Measurements from ENCODE around the gene COL4A1. TPM values are rescaled to one million over a fixed set of nuclear protein-coding genes. Genes with fewer than 3 reads are reported as not detected.

The COL4A1 gene
- total and polyA plus RNA-seq, 2 of the 13 experiments (the other 11 are each of a cell fraction or from before 2014, with no cell fraction given) = not detected

GRCh38 chr13:110179857-110180147, 127.2 kb downstream of the COL4A1 start:
- no TSS peak for BruUV-seq (replicated peaks)
- in situ Hi-C loops (cut with HindIII; ENCODE audit: extremely low pct_ligation_motif_present, low pct_unique_long_range_greater_than_20kb) = no loop called here
- Histone ChIP-seq H3K27me3 (ENCODE audit: control insufficient read depth in 1 of 2, insufficient read depth in 2 of 2, low read length in 2 of 2) (peaks cover 0 to 8% of the 10 kb centered on the region in 2 experiments; a peak in 2 of 5 replicates), H3K9ac (ENCODE audit: insufficient read depth, low read depth, low read length) (no peak overlapping the region), H3K79me2 (ENCODE audit: insufficient read depth, low read length) (no peaks in the 10 kb centered on the region), H3K4me3 (replicated peaks in 1 of 3; ENCODE audit: insufficient read depth in 1 of 3, low read depth in 2 of 3, low read length in 3 of 3) (no peak overlapping the region), H3K9me3 (ENCODE audit: low read length) (no peaks in the 10 kb centered on the region), H4K20me1 (ENCODE audit: insufficient read depth, low read length) (no peaks in the 10 kb centered on the region), H3K4me2 (ENCODE audit: low read depth, low read length) (no peak overlapping the region), H2AFZ (ENCODE audit: low read length) (no peak overlapping the region), H3K27ac (ENCODE audit: extremely low read length, insufficient read depth, low read length) (no peak overlapping the region), H3K36me3 (replicated peaks in 1 of 2; ENCODE audit: control insufficient read depth in 1 of 2, insufficient read depth in 2 of 2, low read length in 2 of 2) (no peaks in the 10 kb centered on the region), H3K4me1 (ENCODE audit: insufficient read depth, low read length) (no peaks in the 10 kb centered on the region)
- intact Hi-C loops (cut with micrococcal nuclease; ENCODE audit: unreplicated experiment) = no loop called here
- 82% methylated on average over 1 of the region's 1 CpG for WGBS (ENCODE audit: low lambda C conversion rate)
- no peak for DNase-seq (ENCODE audit: low spot score)
- no peak for ATAC-seq
- TF ChIP-seq ARNT2 (CRISPR knock-in tag; IDR thresholded peaks at IDR 0.05; ENCODE audit: low read depth) (no peak), RAD21 (CRISPR knock-in tag; IDR thresholded peaks at IDR 0.05) (no peak), DPF2 (CRISPR knock-in tag; IDR thresholded peaks at IDR 0.05; ENCODE audit: borderline replicate concordance, low read depth) (no peak), TP53 (CRISPR knock-in tag; conservative IDR thresholded peaks at IDR 0.05) (no peak), EHMT2 (IDR thresholded peaks at IDR 0.05; ENCODE audit: borderline replicate concordance, low read depth, low read length) (no peak), ZBTB39 (CRISPR knock-in tag; IDR thresholded peaks at IDR 0.05) (no peak), ZNF672 (CRISPR knock-in tag; IDR thresholded peaks at IDR 0.05) (no peak), HIC2 (CRISPR knock-in tag; IDR thresholded peaks at IDR 0.05; ENCODE audit: low read depth) (no peak), CREM (IDR thresholded peaks at IDR 0.05) (no peak), CREM (CRISPR knock-in tag; IDR thresholded peaks at IDR 0.05) (no peak), CENPBD1 (CRISPR knock-in tag; IDR thresholded peaks at IDR 0.05; ENCODE audit: borderline replicate concordance, low read depth) (no peak), ZFP82 (CRISPR knock-in tag; IDR thresholded peaks at IDR 0.05; ENCODE audit: borderline replicate concordance) (no peak), ZNF414 (CRISPR knock-in tag; IDR thresholded peaks at IDR 0.05) (no peak), ZNF737 (CRISPR knock-in tag; IDR thresholded peaks at IDR 0.05; ENCODE audit: borderline replicate concordance) (no peak), CCAR2 (optimal IDR thresholded peaks at IDR 0.05; ENCODE audit: low read depth, low read length) (no peak), IKZF1 (IDR thresholded peaks at IDR 0.05) (no peak), TAF1 (CRISPR knock-in tag; IDR thresholded peaks at IDR 0.05) (no peak), BCL3 (CRISPR knock-in tag; IDR thresholded peaks at IDR 0.05) (no peak)
- POLR2A ChIA-PET = no interaction called here
- no peak for FAIRE-seq
- CTCF ChIA-PET (ENCODE audit: low intra/inter-chr PET ratio, low total read pairs) = no interaction called here
